Measurements from ENCODE around the gene LINC01488.

DNA sequence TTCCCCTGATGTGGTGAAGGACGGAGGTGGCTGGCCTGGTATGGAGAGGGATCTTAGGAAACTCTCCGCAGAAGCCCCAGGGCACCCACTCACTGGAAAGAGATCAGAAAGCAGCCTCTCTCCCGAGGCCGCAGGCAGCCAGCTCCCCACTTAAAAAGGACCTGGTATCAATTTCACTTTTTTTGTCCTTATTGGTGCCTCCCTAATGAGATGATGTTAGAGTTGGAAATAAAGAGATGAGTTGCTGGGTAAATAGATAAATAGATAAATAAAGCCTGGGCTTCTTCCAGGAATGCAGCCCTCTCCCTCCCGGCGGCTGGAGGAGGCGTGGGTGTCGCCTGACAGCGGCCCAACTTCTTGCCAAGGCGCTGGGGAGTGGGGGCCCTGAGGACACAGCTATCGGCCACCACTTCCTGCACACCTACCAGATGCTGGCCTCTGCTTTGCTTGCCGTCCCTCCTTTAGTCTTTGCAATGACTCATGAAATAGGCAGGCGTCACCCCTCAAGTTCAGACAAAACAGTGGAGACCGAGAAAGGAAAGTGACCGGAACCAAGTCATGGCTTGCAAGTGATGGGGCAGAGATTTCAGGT is 42.9 kb downstream of the LINC01488 start:
- TF ChIP-seq EZH2phosphoT487 (IDR thresholded peaks at IDR 0.05; ENCODE audit: unreplicated experiment), result no peak
- TF ChIP-seq, protein P1, sequence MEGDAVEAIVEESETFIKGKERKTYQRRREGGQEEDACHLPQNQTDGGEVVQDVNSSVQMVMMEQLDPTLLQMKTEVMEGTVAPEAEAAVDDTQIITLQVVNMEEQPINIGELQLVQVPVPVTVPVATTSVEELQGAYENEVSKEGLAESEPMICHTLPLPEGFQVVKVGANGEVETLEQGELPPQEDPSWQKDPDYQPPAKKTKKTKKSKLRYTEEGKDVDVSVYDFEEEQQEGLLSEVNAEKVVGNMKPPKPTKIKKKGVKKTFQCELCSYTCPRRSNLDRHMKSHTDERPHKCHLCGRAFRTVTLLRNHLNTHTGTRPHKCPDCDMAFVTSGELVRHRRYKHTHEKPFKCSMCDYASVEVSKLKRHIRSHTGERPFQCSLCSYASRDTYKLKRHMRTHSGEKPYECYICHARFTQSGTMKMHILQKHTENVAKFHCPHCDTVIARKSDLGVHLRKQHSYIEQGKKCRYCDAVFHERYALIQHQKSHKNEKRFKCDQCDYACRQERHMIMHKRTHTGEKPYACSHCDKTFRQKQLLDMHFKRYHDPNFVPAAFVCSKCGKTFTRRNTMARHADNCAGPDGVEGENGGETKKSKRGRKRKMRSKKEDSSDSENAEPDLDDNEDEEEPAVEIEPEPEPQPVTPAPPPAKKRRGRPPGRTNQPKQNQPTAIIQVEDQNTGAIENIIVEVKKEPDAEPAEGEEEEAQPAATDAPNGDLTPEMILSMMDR (conservative IDR thresholded peaks at IDR 0.05; ENCODE audit: low read depth in 2 of 2), result no peak
